Right cardiac atrium (tissue), 5 donors: ENCODE results near the gene KRTAP11-1. TPM values are rescaled to one million over a fixed set of nuclear protein-coding genes. Genes with fewer than 3 reads are reported as not detected.

Source experiments
- ATAC-seq, 2 donors: fragments of 200-7000 bp; cut with Tn5 transposase; one replicate each; pipeline versions ENCODE4 v1.8.0 to v1.9.1; 2020; ENCODE audit warnings: moderate library complexity in 2 of 2, mild to moderate bottlenecking in 1 of 2
- DNase-seq, 3 donors: peaks; one replicate each; pipeline ENCODE4 v3.0.0-alpha.2; 2020
- H3K27ac ChIP-seq: one replicate; pipeline ENCODE4 v1.5.1; 2013; ENCODE audit warnings: mild to moderate bottlenecking, low read length, control low read depth, moderate library complexity
- H3K27me3 ChIP-seq: one replicate; pipeline ENCODE4 v1.6.1; 2013; ENCODE audit not compliant: control insufficient read depth, insufficient read depth
- H3K4me1 ChIP-seq: one replicate; pipeline ENCODE4 v1.6.1; 2013; ENCODE audit warnings: low read length; ENCODE audit not compliant: control insufficient read depth, insufficient read depth
- H3K4me3 ChIP-seq: one replicate; pipeline ENCODE4 v1.5.1; 2013; ENCODE audit warnings: low read length, control low read depth
- H3K9me3 ChIP-seq: one replicate; pipeline ENCODE4 v1.6.1; 2013; ENCODE audit warnings: low read length; ENCODE audit not compliant: control insufficient read depth
- WGBS: extraction: QIAGEN DNeasy Blood & Tissue Kit; methylation state at CpG from one replicate; pipeline ENCODE4 v1.1.7; 2013; 5-methylcytosine and 5-hydroxymethylcytosine counted together
- intact Hi-C, 4 donors: fragments of 100-400 bp; cut with DNase I; formaldehyde crosslinking; loops; one replicate each; pipeline versions ENCODE4 v1.11.0 to v1.14.0; 2022 to 2023
- long read RNA-seq, 4 donors: library from polyadenylated mRNA; unstranded; transcript quantifications; one replicate each; pipeline ENCODE4 v2.0.0, GENCODE V29; 2020 to 2021
- polyA plus RNA-seq: library from polyadenylated mRNA; stranded (reverse); fragments of 200-250 nt; gene quantifications from one replicate; pipeline ENCODE4 v1.2.3, GENCODE V29; 2013
- total RNA-seq, 4 donors: library from RNA; stranded (reverse); fragmentation: NEBNext Ultra II Directional; extraction: Animal tissue kit (Norgen Biotek cat#: 25700); gene quantifications; one replicate each; pipeline ENCODE4 v1.2.1, GENCODE V29; 2021
- donor health status: healthy with polysubstance abuse.
- donor health status: DM: no; HTN: yes; CAD: no.
- donor health status: DM: no; HTN: no; CAD: no.
- donor health status: DM: no; HTN: yes; CAD: no; lungs with severe emphysema.
- donor health status: DM: yes; HTN: yes; CAD: no.

The KRTAP11-1 gene, protein sequence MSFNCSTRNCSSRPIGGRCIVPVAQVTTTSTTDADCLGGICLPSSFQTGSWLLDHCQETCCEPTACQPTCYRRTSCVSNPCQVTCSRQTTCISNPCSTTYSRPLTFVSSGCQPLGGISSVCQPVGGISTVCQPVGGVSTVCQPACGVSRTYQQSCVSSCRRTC
- not detected for total RNA-seq
- not detected for polyA plus RNA-seq
- long read RNA-seq, donor 1 = 0 reads
- long read RNA-seq, donor 2 = 0 reads
- long read RNA-seq, donor 3 = 0 reads
- long read RNA-seq, donor 4 = 0 reads

DNA sequence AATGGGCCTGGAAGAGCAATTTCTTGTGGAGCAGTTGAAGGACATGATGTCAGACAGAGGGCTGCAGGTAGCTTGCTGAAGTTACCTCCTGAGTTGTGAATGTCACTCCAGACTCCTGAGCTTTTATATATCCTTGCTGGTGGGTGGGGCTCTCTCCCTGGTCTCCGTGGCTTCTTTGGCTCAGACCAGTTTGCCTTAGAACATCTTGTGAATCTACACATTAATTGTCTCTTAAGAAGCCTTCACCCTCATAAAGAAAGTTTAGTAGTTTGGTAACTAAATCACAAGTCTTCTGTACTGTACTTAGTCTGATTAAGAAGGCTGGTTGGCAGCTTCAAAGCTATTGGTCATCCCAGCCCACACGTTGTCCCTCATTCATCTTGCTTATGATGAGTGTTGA lies at the start of gene KRTAP11-1:
Gene KRTAP11-1 (minus strand): TSS at position 101 of the 400 bp plus-strand sequence. CDS start 56 bp downstream, at position 45.
- Histone ChIP-seq H3K27me3 (no peaks in the 10 kb centered on the region), H3K9me3 (no peaks in the 10 kb centered on the region), H3K4me3 (no peak within 1 kb of the TSS), H3K4me1 (no peaks in the 10 kb centered on the region), H3K27ac (no peak within 1 kb of the TSS)
- intact Hi-C loops = no loop called here
- no peak for DNase-seq
- WGBS = 90% methylated on average over 2 of the region's 2 CpGs
- ATAC-seq = no peak

DNA sequence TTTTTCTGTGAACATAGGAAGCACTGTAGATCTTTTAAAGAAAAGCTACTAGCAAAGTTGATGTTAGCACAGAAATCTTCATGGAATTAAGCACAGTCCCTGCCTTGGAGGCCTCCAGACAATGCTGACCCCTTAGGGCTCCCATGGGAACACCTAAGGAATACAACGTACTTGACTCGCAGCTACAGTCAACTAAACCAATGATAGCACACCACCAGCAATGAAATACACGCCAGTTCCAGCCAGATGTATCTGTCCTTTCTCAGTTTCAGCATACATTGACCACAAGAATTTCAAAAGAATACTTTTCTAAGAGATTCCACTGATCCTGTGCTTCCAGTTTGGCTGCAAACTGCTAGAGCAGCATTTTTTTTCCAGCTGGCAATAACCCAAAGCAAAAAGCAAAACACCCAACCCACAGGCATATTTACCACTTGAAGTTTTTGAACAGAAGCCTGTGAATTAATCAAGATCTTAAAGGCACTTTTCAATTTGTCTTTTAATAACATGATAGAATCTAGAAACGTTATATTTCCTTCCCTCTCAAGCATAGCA lies 42.8 kb upstream of the KRTAP11-1 start:
- DNase-seq = no peak
- no peak for ATAC-seq
- Histone ChIP-seq H3K27ac (no peak overlapping the region), H3K27me3 (no peaks in the 10 kb centered on the region), H3K4me1 (no peaks in the 10 kb centered on the region), H3K4me3 (no peak overlapping the region), H3K9me3 (no peaks in the 10 kb centered on the region)
- 44% methylated on average over 4 of the region's 4 CpGs for WGBS
- intact Hi-C loops = no loop called here

DNA sequence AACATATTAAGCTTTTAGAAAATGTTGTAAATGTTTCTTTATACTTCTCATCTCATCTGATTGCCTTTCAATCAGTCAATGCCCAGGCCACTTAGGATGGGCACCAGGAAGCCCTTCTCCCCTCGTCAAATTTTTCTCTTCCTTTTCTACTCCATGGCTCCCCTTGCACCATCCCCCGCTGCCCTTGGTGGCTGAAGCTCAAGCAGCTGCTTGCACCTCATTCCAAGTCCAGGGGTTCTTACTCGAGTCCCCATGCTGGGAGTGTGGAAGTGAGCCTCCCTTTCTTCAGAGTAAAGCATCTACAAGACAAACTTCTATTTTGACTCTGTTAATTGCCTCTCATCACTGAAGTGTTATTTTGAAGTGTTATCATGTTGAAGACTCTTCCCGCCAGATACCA lies 39.7 kb upstream of the KRTAP11-1 start:
- 59% methylated on average over 4 of the region's 4 CpGs for WGBS

DNA sequence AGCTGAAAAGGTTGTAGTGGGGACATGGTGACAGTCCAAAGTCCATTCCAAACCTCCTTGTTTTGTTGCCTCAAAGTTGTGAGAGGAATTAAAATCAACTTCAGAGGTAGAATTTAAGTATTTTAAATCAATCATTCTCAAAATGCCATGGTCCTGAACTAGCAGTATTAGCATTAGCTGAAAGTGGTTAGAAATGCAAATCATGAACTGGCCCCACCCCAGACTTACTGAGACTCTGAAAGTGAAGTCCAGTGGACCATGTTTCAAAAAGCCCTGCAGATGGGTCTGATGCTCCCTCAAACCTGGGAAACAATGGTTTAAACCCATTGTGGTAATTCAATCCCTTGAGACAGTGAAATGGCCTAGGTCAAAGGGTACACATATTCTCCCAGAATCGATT lies 36.2 kb upstream of the KRTAP11-1 start:
- WGBS = 83% methylated on average over 1 of the region's 1 CpG
- Histone ChIP-seq H3K4me3 (no peak overlapping the region), H3K4me1 (no peaks in the 10 kb centered on the region), H3K9me3 (no peaks in the 10 kb centered on the region), H3K27me3 (no peaks in the 10 kb centered on the region), H3K27ac (no peak overlapping the region)
- intact Hi-C loops = no loop called here
- DNase-seq (no peak), ATAC-seq (no peak)

More for the DNA sequence above, 39.7 kb upstream of the KRTAP11-1 start:
- no peaks in the 10 kb centered on the region for H3K9me3 ChIP-seq
- no peak overlapping the region for H3K4me3 ChIP-seq
- intact Hi-C loops = no loop called here
- no peaks in the 10 kb centered on the region for H3K27me3 ChIP-seq
- no peaks in the 10 kb centered on the region for H3K4me1 ChIP-seq
- ATAC-seq (no peak), DNase-seq (no peak)
- H3K27ac ChIP-seq = no peak overlapping the region

DNA sequence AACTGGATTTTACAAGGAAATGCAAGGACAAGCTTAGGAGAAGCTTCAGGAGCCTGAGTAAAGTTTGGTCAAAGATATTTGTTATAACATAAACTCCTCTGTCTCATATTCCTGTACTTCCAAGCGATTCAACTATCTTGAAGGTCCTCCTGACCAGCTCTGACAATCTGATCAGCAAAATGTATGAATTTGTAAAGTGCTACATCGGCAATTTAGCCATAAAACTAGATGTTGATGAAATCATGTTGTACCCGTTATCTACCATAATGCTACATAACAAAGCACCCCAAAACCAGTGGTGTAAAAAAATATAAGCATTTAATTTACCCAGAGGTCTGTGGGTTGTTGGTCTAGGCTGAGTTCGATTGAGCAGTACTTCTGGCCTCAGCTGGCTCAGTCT lies 19.5 kb upstream of the KRTAP11-1 start:
- Histone ChIP-seq H3K27me3 (no peaks in the 10 kb centered on the region), H3K4me3 (no peak overlapping the region), H3K27ac (no peak overlapping the region), H3K9me3 (no peaks in the 10 kb centered on the region), H3K4me1 (no peaks in the 10 kb centered on the region)
- WGBS = 63% methylated on average over 4 of the region's 4 CpGs
- ATAC-seq = no peak
- intact Hi-C loops = no loop called here
- DNase-seq = no peak

DNA sequence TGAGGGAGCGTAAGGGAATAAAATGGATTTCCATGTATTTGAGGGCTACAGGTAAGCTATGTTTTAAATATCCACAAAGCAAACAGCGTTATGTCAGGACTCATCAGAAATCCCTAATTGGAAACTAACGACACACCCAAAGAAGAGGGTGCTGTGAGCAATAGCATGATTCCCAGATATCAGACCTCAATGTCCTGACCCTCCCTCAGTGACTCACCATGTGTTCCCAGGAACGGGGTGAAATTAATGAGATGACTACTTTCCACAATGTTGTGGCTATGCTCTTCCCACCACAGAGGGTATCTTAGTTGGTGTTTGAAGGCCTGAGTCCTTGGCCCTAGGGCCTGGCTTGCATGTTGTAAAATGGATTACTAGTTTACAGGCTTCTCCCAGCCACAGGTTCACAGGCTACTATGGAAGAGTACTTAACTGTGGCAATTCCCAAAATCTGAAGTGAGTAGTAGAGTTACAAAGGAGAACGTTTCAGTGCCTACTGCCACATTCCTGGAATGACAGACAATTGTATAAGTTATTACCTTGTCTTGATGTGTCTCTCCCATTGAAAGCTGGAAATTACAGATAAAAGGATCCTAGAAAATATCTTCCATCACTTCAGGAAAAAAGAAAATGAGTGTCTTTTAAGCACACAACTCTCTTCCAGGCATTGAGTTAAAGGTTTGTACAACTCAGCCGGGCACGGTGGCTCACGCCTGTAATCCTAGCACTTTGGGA lies 1.7 kb upstream of the KRTAP11-1 start:
- Histone ChIP-seq H3K4me1 (no peaks in the 10 kb centered on the region), H3K4me3 (no peak overlapping the region), H3K27ac (no peak overlapping the region), H3K9me3 (no peaks in the 10 kb centered on the region), H3K27me3 (no peaks in the 10 kb centered on the region)
- ATAC-seq = no peak
- DNase-seq = no peak
- WGBS = 90% methylated on average over 8 of the region's 8 CpGs
- intact Hi-C loops = no loop called here

DNA sequence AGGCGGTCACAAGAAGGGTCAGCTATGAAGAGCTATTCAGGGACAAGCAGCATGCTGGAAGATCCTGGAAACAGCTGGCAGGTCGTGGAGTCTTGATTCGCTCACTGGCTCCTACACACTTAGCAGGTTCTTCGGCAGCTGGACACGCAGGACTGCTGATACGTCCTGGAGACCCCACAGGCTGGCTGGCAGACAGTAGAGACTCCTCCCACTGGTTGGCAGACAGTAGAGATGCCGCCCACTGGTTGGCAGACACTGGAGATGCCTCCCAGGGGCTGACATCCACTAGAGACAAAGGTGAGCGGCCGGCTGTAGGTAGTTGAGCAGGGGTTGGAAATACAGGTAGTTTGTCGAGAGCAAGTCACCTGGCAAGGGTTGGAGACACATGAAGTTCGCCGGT lies 466 bp downstream of the KRTAP11-1 start:
- ATAC-seq (peak in 1 of 2 donors; percentile 24), DNase-seq (peak in 1 of 3 donors; percentile 38)
- H3K27ac ChIP-seq = no peak overlapping the region
- no peaks in the 10 kb centered on the region for H3K27me3 ChIP-seq
- no peaks in the 10 kb centered on the region for H3K9me3 ChIP-seq
- H3K4me3 ChIP-seq = no peak overlapping the region
- intact Hi-C loops = no loop called here
- no peaks in the 10 kb centered on the region for H3K4me1 ChIP-seq
- 76% methylated on average over 12 of the region's 12 CpGs for WGBS

DNA sequence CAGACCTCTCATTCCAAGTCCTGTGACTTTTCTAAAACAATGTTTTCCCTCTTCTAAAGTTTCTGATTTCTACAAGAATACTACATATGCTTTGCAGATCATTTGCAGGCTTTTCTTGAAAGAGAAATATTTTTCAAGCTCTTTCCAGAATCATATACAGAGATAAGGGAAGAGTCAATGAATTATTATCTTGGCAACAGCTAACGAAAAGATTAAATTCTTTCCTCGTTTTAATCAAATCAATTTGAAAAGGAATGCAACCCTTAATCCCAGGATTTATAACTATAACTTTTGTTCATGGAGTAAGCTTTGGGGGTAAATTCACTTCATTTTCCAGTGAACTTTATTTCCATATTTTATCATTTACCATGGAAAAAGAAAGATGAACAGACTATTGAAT lies 6.9 kb downstream of the KRTAP11-1 start:
- intact Hi-C loops = no loop called here
- H3K9me3 ChIP-seq = no peaks in the 10 kb centered on the region
- H3K27ac ChIP-seq = no peak overlapping the region
- no peaks in the 10 kb centered on the region for H3K4me1 ChIP-seq
- ATAC-seq = no peak
- 41% methylated on average over 2 of the region's 2 CpGs for WGBS
- no peak overlapping the region for H3K4me3 ChIP-seq
- no peak for DNase-seq
- H3K27me3 ChIP-seq = no peaks in the 10 kb centered on the region

DNA sequence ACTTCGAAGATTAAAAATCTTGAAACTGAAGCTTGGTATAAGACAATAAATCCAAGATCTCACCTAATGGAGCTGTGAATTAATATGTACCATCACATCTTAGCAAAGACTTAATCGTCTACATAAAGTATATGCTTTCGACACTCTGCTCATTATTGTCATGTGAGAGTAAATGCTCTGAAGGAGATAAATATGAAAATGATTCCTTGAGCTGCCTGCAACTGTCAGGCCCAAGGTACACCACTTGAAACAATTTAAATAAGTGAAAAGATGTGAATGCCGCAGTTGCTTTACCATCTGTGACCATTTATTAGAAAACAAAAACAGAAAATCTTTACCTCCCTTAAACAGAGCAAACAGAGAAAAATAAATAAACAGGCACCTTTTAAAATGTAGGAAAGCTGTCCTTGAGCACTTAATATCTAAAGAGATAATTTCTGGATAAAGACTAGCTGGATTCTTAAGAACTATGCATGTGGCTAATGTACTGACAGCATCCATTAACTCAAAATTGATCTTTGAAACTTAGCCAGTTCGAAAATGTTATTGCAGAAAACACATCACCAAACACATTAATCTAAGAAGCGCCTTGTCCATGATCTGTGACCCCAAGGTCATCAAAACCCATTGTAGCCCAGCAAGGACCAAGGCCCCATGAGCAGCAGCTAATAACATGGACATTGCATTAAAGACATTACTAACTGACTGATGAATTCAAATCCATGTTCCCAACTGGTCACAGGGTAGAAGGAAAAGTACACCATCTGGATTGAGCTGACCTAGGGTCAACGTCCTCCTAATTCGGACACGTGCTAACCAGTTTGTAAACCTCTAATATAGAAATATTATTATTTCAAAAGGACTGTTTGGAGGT lies 33.5 kb downstream of the KRTAP11-1 start:
- Histone ChIP-seq H3K27me3 (no peaks in the 10 kb centered on the region), H3K4me1 (no peaks in the 10 kb centered on the region), H3K4me3 (no peak overlapping the region), H3K27ac (no peak overlapping the region), H3K9me3 (no peaks in the 10 kb centered on the region)
- intact Hi-C loops = no loop called here
- WGBS = 77% methylated on average over 9 of the region's 9 CpGs
- DNase-seq = no peak
- no peak for ATAC-seq

DNA sequence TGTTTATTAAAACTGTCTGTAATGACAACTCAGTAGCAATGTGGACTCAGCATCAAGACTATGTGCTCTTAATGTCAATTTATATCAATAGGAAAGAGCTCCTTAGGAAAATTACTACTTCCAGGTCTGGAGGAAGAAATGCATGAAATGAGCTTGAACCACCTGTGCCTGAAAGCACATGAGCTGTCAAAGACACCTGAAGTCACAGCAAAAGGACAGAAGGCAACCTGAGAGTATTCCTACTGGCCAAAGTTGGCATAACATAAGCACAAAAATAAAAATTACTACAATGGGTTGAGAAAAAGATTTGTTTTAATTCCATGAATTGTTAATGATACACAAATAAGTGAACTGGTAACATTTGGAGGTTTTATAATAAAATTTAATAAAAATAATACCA lies 38.4 kb downstream of the KRTAP11-1 start:
- H3K4me3 ChIP-seq = no peak overlapping the region
- no peaks in the 10 kb centered on the region for H3K9me3 ChIP-seq
- no peak overlapping the region for H3K27ac ChIP-seq
- no peaks in the 10 kb centered on the region for H3K27me3 ChIP-seq
- no peaks in the 10 kb centered on the region for H3K4me1 ChIP-seq
- ATAC-seq = no peak
- DNase-seq = no peak
- intact Hi-C loops = no loop called here

DNA sequence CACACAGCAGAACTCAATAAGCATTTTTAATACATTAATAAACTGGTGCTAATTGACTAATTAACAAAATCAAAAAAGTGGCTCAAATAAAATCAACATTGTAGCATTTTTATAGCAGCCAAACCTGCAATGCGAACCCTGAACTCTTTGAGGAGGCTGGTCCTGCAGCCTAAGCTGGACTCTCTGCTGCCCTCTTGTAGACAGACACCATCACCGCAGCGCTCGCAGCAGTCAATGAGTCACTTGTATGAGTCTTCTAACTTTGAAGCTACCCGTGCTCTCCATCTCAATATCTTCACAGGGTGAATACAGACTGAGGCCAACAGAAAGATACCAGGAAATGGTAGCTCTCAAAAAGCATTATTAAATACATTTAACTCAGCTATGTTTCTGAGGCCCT lies 42.1 kb downstream of the KRTAP11-1 start:
- no peak overlapping the region for H3K27ac ChIP-seq
- no peaks in the 10 kb centered on the region for H3K9me3 ChIP-seq
- peak in 2 of 3 donors; percentile 42 to 50 for DNase-seq
- 29% methylated on average over 5 of the region's 5 CpGs for WGBS
- no peak overlapping the region for H3K4me3 ChIP-seq
- H3K27me3 ChIP-seq = no peaks in the 10 kb centered on the region
- intact Hi-C loops = loop anchor here in 3 of 4 donors (10.0 kb wide), 1 partner anchor 245 kb away; no protein-coding TSS in a partner anchor
- no peaks in the 10 kb centered on the region for H3K4me1 ChIP-seq
- ATAC-seq = no peak
